ENCODE data around the gene PHF5A.

PHF5A gene

DNA sequence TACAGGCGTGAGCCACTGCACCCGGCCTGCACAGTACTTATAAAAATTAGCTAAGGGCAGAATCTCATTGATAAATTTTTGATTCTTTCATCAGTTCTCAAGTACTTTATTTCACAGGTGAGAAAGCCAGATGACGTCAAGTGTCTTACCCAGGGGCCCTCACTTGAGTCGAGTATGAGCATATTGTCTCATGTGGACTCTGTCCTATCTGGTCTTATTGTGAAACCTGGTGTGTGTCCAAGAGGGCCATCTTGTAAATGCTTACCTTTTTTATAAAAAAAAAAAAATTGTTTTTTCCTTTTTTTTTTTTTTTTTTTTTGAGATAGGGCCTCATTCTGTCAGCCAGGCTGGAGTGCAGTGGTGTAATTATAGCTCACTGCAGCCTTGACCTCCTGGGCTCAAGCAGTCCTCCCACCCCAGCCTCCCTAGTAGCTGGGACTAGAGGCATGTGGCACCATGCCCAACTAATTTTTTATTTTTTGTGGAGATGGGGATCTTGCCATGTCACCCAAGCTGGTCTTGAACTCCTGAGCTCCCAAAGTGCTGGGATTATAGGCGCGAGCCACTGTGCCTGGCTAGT lies 6.5 kb upstream of the PHF5A start:
- Histone ChIP-seq H2AFZ (ENCODE audit: low read depth, low read length, severe bottlenecking) (no peak overlapping the region), H3K36me3 (ENCODE audit: low read length) (no peaks in the 10 kb centered on the region), H3K79me2 (ENCODE audit: insufficient read depth, low read length) (peaks cover 82% of the 10 kb centered on the region), H3K27ac (ENCODE audit: low read depth, low read length) (no peak overlapping the region), H4K20me1 (ENCODE audit: low read depth, low read length) (no peaks in the 10 kb centered on the region), H3K27me3 (ENCODE audit: low read length) (no peaks in the 10 kb centered on the region), H3K4me3 (ENCODE audit: insufficient read depth, low read length, poor library complexity, severe bottlenecking) (no peak overlapping the region), H3K9me2 (replicated peaks; ENCODE audit: insufficient read depth, low read length) (no peaks in the 10 kb centered on the region), H3K4me2 (ENCODE audit: low read depth, low read length, poor library complexity, severe bottlenecking) (no peak overlapping the region), H3K9me3 (ENCODE audit: insufficient read depth, low read length) (no peaks in the 10 kb centered on the region), H3F3A (ENCODE audit: insufficient read depth) (0 out of 2 replicates have a peak, but pooled peaks cover 2% of the 10 kb centered on the region), H3K9ac (ENCODE audit: low read length) (no peak overlapping the region)
- TF ChIP-seq, protein P1, sequence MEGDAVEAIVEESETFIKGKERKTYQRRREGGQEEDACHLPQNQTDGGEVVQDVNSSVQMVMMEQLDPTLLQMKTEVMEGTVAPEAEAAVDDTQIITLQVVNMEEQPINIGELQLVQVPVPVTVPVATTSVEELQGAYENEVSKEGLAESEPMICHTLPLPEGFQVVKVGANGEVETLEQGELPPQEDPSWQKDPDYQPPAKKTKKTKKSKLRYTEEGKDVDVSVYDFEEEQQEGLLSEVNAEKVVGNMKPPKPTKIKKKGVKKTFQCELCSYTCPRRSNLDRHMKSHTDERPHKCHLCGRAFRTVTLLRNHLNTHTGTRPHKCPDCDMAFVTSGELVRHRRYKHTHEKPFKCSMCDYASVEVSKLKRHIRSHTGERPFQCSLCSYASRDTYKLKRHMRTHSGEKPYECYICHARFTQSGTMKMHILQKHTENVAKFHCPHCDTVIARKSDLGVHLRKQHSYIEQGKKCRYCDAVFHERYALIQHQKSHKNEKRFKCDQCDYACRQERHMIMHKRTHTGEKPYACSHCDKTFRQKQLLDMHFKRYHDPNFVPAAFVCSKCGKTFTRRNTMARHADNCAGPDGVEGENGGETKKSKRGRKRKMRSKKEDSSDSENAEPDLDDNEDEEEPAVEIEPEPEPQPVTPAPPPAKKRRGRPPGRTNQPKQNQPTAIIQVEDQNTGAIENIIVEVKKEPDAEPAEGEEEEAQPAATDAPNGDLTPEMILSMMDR (IDR thresholded peaks at IDR 0.05; ENCODE audit: insufficient read depth, low read length, poor library complexity, severe bottlenecking) = no peak
- TF ChIP-seq EZH2phosphoT487 (conservative IDR thresholded peaks at IDR 0.05; ENCODE audit: low read length) = no peak

DNA sequence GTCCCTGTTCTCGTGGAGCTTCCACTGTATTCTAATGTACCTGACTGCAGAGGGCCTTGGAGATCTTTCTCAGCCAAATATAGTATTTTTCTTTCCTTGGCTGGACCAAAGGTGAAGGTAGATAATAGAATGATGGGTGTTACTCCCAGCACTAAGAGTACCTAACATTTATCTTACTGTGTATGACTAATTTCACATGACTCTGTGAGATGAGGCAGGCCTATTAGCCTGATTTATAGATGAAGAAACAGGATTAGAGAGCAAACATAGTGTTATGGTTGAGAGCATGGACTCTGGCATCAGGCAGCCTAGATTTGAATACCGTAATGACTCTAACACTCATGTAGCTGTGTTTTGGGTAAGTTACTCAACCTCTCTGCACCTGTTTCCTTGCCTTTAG lies 3.1 kb upstream of the PHF5A start:
- Histone ChIP-seq H3K4me3 (ENCODE audit: insufficient read depth, low read length, poor library complexity, severe bottlenecking) (no peak overlapping the region), H3K27me3 (ENCODE audit: low read length) (no peaks in the 10 kb centered on the region), H3K9ac (ENCODE audit: low read length) (no peak overlapping the region), H4K20me1 (ENCODE audit: low read depth, low read length) (no peaks in the 10 kb centered on the region), H3K36me3 (ENCODE audit: low read length) (0 out of 2 replicates have a peak, but pooled peaks cover under 1% of the 10 kb centered on the region), H3K9me2 (replicated peaks; ENCODE audit: insufficient read depth, low read length) (no peaks in the 10 kb centered on the region), H3K9me3 (ENCODE audit: insufficient read depth, low read length) (no peaks in the 10 kb centered on the region), H3K4me2 (ENCODE audit: low read depth, low read length, poor library complexity, severe bottlenecking) (peak overlapping the region; percentile 1), H2AFZ (ENCODE audit: low read depth, low read length, severe bottlenecking) (no peak overlapping the region), H3K79me2 (ENCODE audit: insufficient read depth, low read length) (peaks cover 83% of the 10 kb centered on the region), H3F3A (ENCODE audit: insufficient read depth) (no peaks in the 10 kb centered on the region), H3K27ac (ENCODE audit: low read depth, low read length) (no peak overlapping the region)
- TF ChIP-seq, protein P1 (IDR thresholded peaks at IDR 0.05; ENCODE audit: insufficient read depth, low read length, poor library complexity, severe bottlenecking) = no peak
- TF ChIP-seq EZH2phosphoT487 (conservative IDR thresholded peaks at IDR 0.05; ENCODE audit: low read length) = no peak

DNA sequence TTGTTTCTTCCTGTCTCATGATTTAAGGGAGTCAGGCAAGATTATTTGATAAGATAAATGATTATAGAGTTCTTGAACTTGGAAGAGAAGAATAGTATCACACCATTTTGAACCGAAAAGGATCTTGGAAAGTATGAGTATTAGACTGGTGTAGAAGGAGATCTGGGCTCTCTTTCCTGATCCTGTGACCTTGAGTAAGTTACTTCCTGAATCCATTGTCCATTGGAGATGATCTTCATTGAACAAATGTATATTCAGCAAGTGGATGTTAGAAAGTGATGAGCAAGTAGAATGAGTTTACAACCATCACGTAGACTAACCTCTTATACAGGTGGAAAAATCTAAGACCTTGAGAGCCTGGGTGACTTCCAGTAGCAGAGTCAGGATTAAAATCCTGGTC lies 2.4 kb upstream of the PHF5A start:
- H3K27ac ChIP-seq (ENCODE audit: low read depth, low read length) = no peak overlapping the region
- peaks cover 8% of the 10 kb centered on the region; the same call in 1 of the 2 replicates for H3K36me3 ChIP-seq (ENCODE audit: low read length)
- H4K20me1 ChIP-seq (ENCODE audit: low read depth, low read length) = no peaks in the 10 kb centered on the region
- no peaks in the 10 kb centered on the region for H3F3A ChIP-seq (ENCODE audit: insufficient read depth)
- no peak overlapping the region for H3K4me3 ChIP-seq (ENCODE audit: insufficient read depth, low read length, poor library complexity, severe bottlenecking)
- no peaks in the 10 kb centered on the region for H3K9me2 ChIP-seq (replicated peaks; ENCODE audit: insufficient read depth, low read length)
- H3K4me2 ChIP-seq (ENCODE audit: low read depth, low read length, poor library complexity, severe bottlenecking) = peak overlapping the region; percentile 1
- H3K79me2 ChIP-seq (ENCODE audit: insufficient read depth, low read length) = peaks cover 87% of the 10 kb centered on the region
- H3K9me3 ChIP-seq (ENCODE audit: insufficient read depth, low read length) = no peaks in the 10 kb centered on the region
- no peak overlapping the region for H3K9ac ChIP-seq (ENCODE audit: low read length)
- TF ChIP-seq, protein P1 (IDR thresholded peaks at IDR 0.05; ENCODE audit: insufficient read depth, low read length, poor library complexity, severe bottlenecking) = no peak
- no peak for TF ChIP-seq EZH2phosphoT487 (conservative IDR thresholded peaks at IDR 0.05; ENCODE audit: low read length)
- H3K27me3 ChIP-seq (ENCODE audit: low read length) = no peaks in the 10 kb centered on the region
- H2AFZ ChIP-seq (ENCODE audit: low read depth, low read length, severe bottlenecking) = no peak overlapping the region
